ENCODE measurements around the gene FSIP1.

DNA sequence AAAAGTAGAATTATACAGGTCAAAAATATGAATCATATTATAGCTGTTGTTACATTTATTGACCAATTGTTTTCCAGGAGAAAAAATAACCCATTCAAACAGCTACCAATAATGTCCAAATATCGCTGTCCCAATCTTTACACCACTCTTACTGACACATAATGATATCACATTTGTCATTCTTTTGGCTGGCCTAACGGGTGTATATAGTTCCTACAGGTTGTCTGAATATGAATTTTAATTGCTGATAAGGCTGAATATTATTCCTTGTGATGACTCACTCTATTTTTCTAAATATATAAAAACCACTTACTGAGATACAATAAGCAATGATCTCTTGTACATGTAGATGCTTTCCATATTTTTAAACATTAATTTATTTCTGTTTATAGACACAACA, 76.4 kb downstream of the FSIP1 start:
- TF ChIP-seq CTCF (IDR thresholded peaks at IDR 0.05), result no peak
- no peak for TF ChIP-seq POLR2A (IDR thresholded peaks at IDR 0.05)
